Activated CD8-positive, alpha-beta memory T cell treated with anti-CD3 and anti-CD28 coated beads, Interleukin-2, amount 50 U/mL, for 4 hours (primary cell): ENCODE results near the gene KRT2.

Experiments used
- DNase-seq: peaks from one replicate; pipeline ENCODE4 v3.0.0-alpha.2; 2020

KRT2 gene

DNA sequence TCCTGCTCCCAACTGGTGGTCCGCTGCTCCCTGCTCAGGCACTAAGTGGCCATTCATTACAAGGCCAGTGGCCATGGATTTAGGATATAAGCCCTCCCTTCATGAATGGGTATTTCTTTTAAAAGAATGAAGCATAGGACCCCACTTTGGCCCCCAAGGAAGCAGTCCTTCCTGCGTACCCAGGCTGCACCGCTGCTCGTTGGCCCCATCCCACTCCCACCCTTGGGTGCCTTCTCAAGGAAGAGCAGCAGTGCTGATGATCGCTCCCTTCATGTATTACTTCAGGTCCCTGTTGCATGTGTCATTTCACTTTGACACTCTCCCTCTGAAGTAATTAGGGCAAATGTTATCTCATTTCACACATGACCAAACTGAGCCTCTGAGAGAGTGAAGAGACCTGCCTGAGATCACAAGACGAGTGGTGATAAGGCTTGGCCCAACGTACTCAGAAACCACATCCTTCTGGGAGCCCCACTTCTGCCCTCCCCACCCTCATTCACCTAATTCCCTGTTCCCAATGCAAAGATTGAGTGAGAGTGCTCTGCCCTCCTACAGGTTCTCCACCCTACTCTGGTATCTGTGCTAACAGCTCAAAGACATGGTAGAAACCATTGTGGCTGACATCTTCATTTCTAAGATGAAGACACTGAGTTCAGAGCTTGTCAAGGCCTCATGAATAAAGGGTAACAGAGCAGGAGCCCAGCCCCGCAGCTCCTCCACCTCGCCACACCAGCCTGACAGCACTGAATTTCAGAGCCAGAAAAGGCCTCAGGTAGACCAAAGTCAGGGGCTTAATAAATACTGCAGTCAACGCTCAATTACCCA lies 10.3 kb upstream of the KRT2 start:
- DNase-seq = no peak

DNA sequence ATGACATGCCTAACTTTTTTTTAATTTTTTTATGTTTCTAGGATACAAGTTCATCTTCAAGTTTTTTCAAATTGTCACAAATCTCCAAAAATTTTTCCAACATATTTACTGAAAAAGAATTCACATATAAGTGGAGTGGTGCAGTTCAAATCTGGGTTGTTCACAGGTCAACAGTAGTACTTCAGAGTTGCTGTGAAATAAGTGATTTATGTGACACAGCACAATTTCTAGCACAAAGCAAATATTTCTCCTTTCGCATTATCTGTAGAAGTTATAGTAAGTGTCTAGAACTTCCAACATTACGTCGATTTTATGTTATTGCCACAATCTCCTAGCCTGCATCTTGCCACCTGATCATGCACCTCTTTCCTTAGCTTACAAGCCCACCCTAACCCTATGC lies 9.7 kb upstream of the KRT2 start:
- DNase-seq = no peak

DNA sequence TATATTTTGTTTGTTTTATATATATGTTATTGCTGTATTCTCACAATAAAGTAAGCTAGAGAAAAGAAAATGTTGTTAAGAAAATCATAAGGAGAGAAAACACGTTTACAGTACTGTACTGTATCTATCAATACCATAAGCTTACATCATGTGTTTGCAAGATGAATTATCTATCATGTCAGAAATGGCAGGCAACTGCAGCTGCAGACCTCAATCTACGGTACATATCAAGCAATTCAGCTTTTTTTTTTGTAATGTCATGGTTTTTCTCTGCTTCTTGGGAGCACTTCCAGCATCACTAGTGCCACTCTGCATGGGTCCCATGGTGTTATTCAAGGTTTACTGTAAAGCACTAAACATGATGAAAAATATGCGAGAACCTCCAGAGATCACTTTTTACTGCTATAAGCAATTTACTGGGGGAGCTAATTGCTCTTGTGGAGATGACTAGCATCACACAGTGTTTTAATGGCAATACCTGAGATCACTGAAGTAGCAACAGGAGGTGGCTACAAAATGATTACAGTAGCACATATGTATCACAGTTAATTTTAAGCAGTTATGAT lies 9.0 kb upstream of the KRT2 start:
- DNase-seq = no peak

DNA sequence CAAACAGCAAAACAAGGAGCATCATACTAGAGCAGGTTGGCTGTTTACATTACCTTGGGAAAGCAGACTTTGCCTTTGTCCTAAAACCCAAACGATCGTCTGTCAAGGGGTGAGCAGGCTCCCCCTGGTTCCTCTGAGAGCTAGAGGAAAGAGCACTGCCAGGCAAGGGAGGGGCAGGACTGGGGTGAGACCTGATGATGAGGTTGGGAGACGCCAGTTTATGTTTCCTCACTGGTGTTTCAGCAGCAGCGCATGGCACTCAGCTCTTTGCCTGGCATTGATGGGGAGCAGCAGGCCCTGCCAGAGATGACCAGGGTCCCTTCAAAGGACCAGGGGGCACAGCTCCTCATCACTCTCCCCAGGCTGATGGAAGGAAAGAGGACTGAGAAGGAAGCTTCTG lies 7.9 kb upstream of the KRT2 start:
- DNase-seq = no peak

DNA sequence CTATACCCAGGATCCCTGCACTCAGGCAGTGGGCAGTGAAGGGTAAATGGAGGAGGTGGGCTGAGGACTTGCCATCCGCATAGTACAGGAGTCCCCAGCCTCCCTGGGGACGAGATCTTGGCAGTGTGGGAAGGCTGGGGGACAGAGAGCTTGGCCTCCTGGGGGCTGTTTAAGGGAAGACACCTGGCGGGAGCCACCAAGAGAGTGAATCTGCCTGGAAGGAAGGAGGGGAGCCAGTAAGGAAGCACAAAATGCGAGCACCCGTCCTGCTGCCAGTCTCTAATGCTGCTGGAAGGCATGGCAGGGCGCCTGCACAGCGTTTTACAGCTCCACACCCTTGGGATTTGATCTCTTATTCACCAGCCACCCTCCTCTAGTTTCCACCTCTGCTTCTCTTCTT lies 7.4 kb upstream of the KRT2 start:
- no peak for DNase-seq

DNA sequence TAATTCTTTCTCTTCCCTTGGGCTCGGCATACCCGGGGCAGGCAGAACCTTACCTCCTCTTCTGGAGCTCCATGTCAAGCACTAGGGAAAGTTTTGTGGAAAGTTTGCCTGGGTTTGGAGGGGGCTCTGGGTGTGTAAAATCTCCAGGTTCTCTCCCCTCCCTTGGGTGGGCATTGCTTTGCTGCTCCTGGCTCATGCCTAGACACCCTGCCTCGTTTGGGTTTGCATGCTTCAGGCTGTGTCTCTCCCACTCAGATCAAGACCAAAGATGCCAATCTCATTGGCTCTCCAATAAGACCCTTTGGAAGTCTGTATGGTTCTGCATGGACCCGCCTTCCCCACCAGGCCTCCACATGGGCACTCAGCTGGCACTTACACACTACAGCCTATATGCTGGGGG lies 6.2 kb upstream of the KRT2 start:
- DNase-seq = no peak

DNA sequence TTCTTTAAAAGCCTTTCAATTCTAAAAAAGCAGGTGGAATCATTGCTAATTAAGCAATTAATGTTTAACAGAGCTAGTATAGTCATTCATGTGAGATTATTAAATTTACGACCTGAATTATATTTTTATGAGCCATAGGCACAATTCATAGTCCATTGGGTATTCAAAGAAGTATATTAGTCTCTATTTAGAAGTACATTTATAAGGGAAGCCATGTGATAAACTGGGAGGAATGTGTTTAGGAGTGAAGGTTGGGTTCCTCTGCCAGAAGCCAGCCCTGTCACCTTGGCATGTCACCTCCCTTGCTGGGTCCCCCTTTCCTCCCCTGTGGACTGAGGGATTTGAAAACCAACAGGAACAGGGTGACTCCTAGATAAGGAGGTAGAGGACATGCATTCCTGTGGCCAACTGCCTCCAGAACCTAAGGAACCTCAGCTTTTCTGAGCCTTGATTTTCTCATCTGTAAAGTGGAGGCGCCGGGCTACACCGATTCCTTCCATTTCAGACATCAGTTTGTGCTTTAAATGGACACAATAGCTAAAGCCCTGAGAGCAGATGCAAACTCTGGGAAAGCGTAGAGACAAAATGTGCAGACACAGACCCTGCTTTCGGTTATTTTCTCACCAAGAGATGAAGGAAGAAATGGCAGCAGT lies 5.4 kb upstream of the KRT2 start:
- no peak for DNase-seq

DNA sequence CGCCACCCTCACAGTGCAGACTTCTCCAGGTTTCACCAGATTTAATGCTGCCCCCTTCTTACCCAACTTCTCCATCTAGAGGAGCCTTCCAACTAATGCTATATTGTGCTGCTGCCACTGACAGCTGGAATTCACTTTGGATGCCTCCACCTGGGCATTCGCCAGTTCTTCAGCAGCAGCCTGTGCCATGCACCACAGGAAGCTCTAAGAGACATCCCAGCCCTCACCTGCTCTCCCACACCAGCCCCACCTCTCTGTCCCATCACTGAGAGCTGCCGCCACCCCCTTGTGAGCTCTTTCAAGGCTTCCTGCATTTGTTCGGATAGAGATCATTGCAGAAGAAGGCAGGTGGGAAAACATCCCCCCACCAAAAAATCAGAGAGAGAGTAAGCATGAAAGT lies 4.6 kb upstream of the KRT2 start:
- DNase-seq = no peak

DNA sequence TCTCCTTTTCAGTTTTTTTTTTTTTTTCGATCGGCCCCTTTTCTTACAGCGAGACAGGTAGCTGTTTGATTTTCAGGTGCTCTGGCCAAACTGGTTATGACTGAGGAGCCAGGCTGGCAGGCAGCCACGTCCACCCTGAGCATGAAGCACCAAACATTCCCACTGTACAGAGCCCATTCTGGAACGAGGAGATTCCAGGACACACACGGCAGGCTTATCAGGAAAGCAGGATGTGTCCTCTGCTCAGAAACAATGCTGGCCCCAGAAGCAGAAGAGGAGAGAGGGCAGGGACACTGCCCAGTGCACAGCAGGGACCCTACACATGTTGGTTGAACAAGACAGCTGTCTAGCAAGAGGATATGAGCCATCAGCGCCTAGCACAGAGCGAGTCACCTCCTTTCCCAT lies 3.7 kb upstream of the KRT2 start:
- no peak for DNase-seq

DNA sequence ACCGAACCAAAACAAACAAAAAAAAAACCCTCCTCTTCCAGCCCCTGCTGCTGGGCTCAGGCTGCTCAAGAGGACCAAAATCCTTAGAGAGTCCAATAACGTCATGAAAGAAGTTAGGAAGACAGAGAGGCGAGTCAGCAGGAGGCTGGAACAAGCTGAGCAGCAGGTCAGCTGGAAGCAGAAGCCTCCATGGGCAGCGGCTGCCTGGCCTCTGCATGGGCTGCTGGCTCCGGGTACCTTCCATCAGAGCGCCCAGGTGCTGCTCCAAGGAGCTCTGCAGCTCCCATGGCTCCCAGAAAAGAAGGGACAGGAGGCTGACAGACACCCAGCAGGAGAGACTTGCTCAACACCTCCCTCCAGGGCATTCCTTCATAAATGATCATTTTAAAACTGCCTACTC lies 3.2 kb upstream of the KRT2 start:
- DNase-seq = no peak

DNA sequence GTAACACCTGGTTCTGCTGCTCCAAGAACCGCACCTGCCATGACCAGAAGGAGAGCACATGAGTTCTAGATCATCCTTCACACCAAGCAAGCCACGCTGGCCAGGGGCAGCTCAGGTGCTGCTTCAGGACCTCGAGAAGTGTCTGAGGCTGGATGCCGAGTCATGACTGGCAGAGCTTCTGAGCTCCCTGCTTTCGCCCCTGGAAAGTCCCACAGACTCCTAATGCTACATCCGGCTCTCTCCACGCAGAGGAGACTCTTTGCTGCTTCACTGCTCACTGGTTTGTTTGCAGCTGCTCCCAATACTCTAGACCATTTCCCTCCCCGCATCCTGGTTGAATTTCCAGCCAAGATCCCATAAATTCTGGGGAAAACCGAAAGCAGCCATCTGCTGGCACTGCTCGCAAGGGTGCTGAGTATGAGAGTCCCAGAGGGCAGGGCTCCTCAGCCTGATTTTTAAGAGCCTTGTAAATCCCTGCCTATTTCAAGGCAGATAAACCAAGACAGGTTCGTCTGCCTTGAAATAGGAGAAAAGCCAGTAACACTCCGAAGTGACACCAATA lies 1.4 kb downstream of the KRT2 start:
- DNase-seq = no peak

DNA sequence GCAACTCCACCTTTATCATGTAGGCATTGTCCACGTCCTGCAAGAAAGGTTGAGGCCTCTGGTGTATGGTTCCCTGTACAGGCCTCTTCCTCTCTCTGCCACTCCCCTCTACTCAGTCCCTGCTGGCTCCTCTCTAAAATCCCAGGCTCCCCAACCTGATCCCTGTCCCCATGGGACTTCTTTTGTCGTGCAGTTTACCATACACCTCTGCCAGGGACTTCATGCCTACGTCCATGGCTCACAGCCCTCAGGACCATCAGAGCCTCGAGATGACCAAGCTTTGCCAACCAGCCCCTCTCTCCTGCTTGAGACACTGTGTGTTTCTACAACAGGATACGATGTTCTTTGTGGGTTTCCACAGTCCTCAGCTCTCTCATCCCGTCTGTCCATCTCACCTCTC lies 2.9 kb downstream of the KRT2 start:
- DNase-seq = no peak

DNA sequence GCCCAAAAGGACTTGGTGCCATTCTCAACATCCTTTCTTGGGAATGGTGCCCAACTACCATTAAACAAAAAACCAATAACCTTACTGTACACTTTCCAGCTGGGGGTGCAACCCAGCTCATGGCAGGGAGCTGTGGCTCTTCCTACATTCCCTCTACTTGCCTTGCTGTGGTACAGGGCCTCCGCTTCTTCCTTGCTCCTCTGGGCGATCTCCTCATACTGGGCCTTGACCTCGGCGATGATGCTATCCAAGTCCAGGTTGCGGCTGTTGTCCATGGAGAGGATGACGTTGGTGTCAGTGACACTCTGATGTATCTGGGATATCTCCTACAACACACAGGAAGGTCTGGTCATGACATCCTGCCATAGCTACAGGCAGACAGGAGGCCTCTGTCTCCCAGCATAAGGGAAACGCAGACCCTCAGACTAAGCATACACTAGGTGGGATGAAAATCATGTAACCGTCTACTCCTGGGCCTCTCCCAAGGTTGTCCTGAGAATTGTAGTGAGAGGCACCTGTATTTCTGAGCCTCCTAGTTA lies 3.9 kb downstream of the KRT2 start:
- DNase-seq = no peak

DNA sequence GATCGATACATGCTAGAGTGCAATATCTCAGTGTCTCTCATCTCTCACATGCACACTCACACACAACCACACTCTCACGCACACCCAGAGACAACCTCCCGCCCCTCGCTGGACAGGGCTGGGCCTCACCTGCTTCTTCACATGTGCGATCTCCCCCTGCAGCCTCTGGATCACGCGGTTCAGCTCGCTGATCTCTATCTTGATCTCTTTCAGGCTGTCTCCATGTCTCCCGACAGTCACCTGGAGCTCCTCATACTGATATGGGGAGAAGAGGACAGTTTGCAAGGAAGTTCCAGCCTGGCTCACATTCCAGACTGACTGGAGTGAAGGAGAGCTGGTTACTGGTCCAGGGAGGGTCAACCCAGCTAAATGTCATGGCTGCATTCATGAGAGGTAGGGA lies 4.4 kb downstream of the KRT2 start:
- no peak for DNase-seq

DNA sequence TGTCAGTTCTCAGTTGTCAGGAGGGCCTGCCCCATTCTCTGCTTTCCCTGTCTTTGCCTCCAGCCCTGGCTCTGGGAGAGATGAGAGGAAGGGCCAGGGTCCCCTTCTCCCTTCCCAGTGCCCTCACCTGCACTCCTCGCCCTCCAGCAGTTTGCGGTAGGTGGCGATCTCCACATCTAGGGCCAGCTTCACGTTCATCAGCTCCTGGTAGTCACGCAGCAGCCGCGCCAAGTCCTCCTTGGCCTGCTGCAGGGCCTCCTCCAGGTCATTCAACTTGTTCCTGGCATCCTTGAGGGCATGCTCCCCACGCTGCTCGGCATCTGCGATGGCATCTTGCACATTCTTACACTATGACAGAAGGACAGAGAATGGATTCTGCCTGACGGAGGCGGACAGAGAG lies 5.4 kb downstream of the KRT2 start:
- no peak for DNase-seq

DNA sequence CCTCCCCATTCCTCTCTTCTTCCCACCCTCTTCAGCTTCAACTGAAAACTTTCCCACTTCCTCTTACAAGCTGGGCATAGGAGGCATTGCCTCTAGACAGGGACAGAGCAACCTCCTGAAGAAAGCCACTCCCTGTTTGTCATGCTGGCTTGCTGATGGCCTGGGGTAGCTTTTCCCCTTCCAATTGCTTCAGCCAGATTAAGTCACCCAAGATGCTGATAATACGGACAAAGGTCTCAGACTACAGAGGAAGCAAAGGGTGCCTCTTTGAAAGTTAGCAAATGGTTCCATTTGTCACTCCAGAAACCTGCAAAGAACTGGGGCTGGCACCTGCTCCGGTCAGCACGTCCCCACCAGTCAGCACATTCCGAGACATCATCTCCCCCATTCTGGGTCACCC lies 6.0 kb downstream of the KRT2 start:
- no peak for DNase-seq

DNA sequence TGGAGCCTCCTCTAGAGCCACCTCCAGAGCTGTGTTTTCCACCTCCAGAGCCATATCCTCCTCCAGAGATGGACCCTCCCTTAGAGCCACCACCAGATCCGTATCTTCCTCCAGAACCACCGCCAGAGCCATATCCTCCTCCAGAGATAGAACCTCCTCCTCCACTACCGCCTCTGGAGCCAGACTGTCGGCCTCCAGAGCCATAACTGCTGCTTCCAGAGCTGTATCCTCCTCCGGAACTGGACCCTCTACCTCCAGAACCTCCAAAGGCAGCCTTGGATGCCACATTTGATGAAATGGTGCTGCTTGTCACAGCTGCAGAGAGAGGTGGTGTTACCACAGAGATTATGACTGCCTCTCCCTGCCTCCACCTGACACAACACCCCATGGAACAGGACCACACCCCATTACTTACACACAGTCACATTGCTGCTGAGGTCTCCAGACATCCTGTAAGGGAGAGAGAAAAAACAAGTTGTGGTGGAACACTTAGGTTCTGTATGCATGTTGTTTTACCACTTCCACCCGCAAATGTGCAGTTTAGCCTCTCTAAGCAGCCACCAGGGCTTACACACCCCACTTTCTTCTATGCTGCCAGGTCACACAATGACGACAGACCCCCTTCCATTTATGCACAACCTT lies 6.8 kb downstream of the KRT2 start:
- DNase-seq = no peak

DNA sequence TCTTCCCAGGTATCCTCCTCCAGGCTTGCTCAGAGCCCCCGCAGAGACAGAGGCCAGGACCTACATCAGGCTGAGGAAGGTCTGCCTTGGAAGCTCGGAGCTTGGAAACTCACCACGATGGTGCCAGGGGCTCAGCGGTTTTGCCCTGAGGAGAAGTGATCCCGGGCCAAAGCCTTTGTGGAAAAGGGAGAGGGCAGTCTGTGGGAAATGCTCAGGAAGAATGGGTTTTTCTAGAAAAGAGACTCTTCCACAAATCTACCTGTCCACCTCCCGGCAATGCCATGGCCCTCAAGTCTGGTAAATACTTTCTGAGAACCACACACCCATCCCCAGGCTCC lies 8.0 kb downstream of the KRT2 start:
- DNase-seq = no peak

DNA sequence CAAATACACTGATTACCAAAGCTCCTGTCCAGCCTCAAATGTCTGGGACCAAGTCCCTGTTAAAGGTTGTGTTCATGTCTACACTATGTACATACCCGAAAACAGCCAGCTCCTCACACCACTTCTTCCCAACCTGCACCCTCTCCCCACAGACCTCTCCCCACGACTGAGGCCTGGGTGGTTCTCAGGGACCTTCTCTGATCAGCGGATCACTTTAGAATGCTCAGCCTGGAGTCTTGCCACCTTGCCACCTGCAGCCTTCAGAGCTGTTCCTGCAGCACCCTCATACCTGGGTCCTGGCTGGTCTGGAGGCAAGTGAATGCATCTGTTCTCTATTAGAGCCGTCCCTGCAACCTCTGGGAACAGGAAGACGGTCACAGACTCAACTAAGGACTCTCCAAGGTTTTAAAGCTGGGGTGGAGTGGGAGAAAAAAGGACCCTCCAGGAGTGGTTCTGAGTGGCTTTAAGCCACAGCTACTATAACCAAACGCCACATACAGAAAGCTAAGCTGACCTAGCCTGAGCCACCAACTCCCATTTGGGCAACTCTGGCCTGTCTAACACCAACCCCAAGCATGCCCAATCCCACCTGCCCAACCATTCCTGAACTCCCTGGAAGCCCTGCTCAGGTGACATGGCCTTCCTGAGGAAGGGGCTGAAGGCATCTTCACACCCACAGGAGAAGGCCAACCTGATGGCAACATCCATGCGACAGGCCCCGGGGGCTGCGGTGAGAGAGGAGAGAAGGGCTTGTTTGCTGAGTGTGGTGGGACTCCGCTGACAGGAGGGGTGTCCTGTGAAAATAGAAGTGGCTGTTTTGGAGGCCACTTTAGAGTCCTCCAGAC lies 8.6 kb downstream of the KRT2 start:
- no peak for DNase-seq

DNA sequence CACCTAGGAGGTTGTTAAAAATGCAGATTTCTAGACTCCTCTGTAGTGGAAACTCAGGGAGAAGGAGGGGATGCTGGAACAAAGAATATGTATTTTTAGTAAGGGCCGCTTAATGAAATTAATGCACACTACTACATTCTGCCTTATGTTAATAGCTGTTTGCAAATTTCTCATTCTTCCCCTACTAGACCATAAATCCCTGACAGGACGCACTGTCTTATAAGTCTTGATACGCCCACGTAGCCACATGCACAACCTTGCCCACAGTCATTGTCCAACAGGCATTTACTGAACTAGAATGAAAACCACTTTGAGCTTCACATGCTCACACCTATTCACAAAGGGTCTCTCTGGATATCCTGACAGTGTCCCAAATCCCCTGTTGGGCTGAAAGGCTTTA lies 10.5 kb downstream of the KRT2 start:
- no peak for DNase-seq

DNA sequence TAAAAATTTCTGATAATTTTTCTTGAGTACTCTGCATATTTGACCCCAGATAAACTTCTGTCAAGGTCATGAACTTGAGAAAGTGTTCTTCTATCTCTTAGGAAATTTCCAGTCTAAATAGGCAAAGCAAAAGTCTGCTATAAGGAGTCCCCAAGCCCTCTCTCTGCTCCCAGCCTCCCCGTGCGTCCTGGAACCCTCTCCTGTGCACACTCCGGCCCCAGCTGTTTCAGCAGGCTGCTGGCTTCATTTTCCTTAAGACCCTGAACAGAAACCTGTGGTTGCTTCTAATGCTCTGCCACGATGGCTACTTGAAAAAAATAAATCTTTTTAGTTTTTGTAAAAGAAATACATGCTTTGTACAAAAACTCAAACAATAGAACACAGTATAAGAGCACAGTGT lies 14.7 kb downstream of the KRT2 start:
- DNase-seq = no peak

DNA sequence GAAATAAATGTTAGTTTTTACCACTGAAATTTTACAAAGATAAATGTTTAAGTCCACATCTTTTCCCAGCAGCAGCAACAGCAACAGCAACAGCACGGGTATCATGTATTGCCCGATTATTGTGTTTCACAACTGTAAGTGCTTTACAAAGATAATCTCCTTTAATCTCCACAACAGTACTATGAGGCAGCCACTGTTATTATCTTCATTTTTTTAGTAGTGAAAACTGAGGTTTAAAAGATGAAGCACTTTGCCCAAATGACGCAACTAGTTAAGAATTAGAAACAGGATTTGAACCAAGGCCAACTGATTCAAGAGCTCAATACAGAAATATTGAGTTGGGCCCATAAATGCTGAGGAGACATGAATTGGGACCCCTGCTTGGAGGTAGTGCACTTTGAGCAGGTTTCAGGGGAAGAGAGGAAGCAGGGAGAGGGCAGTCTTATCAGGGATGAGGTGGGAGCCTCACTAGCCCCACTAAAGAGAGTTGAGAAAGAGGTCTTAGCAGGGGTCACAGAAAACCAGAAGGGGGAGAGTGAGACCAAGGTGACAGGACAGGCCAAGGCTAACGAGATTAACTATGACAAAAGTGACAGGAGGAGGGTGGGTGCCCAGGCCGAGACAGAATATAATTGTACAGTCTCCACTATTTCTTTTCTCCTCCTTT lies 15.3 kb downstream of the KRT2 start:
- no peak for DNase-seq
